B cell (primary cell): ENCODE measurements around the gene ARHGEF17. TPM values are rescaled to one million over a fixed set of nuclear protein-coding genes. Genes with fewer than 3 reads are reported as not detected.

Source experiments
- ATAC-seq: fragments of 200-7000 bp; cut with Tn5 transposase; one replicate; pipeline ENCODE4 v1.10.0; 2021; ENCODE audit warnings: low read depth, mild to moderate bottlenecking, moderate number of reproducible peaks, moderate library complexity
- CTCF ChIA-PET: fragments of 350-600 bp; sonication (Branson Sonifier 250); formaldehyde crosslinking; loops from one replicate; lab custom pipeline; 2021; ENCODE audit warnings: antibody characterized with exemption, inconsistent platforms; lab: Charles Lee
- POLR2A ChIA-PET: fragments of 350-600 bp; sonication (Branson Sonifier 250); formaldehyde crosslinking; loops from one replicate; lab custom pipeline; 2021; ENCODE audit warnings: antibody characterized with exemption; lab: Charles Lee
- DNase-seq: peaks from one replicate; pipeline ENCODE4 v3.0.0; 2013
- H2AFZ ChIP-seq: 2 replicates; pipeline ENCODE4 v1.6.1; 2012; ENCODE audit warnings: mild to moderate bottlenecking, low read depth, low read length; ENCODE audit not compliant: insufficient read depth, poor library complexity, severe bottlenecking
- H3K27ac ChIP-seq, 2 donors: 1 replicate in 1 of 2; 2 replicates in 1 of 2; pipeline ENCODE4 v1.5.1; 2012 to 2013; ENCODE audit warnings: low read length in 2 of 2, mild to moderate bottlenecking in 2 of 2, moderate library complexity in 1 of 2
- H3K27me3 ChIP-seq, 4 experiments: fragments of 200-600 bp in 1 of 4; sonication (generic) in 1 of 4; replicated peaks in 1 of 4; 1 replicate in 2 of 4; 2 replicates in 2 of 4; pipeline versions ENCODE4 v1.6.1 to v1.7.0; 2013 to 2016; ENCODE audit warnings: low read length in 3 of 4, mild to moderate bottlenecking in 2 of 4, mixed read lengths in 1 of 4, moderate library complexity in 1 of 4; ENCODE audit not compliant: insufficient read depth in 4 of 4, control insufficient read depth in 3 of 4; ENCODE audit errors: control extremely low read depth in 1 of 4
- H3K36me3 ChIP-seq, 2 experiments: replicated peaks in 1 of 2; 1 replicate in 1 of 2; 2 replicates in 1 of 2; pipeline versions ENCODE4 v1.6.1 to v1.7.1; 2013; ENCODE audit warnings: low read length in 1 of 2; ENCODE audit not compliant: insufficient read depth in 2 of 2, control insufficient read depth in 1 of 2; ENCODE audit errors: control extremely low read depth in 1 of 2, extremely low read depth in 1 of 2
- H3K4me1 ChIP-seq, 2 donors: fragments of 200-600 bp in 1 of 2; sonication (generic) in 1 of 2; 1 replicate in 1 of 2; 2 replicates in 1 of 2; pipeline versions ENCODE4 v1.5.1 to v1.6.1; 2013 to 2017; ENCODE audit warnings: low read length in 2 of 2; ENCODE audit not compliant: control insufficient read depth in 2 of 2, insufficient read depth in 2 of 2
- H3K4me2 ChIP-seq: replicated peaks from 2 replicates; pipeline ENCODE3; 2012; ENCODE audit warnings: mild to moderate bottlenecking, low read depth, low read length; ENCODE audit not compliant: poor library complexity, severe bottlenecking
- H3K4me3 ChIP-seq, 5 experiments: fragments of 200-600 bp in 1 of 5; sonication (generic) in 1 of 5; 1 replicate in 3 of 5; 2 replicates in 2 of 5; pipeline versions ENCODE4 v1.5.1 to v1.7.0; 2011 to 2016; ENCODE audit warnings: low read length in 4 of 5, mild to moderate bottlenecking in 4 of 5, low read depth in 2 of 5, control low read depth in 1 of 5, moderate library complexity in 1 of 5; ENCODE audit not compliant: insufficient read depth in 1 of 5; ENCODE audit errors: control extremely low read depth in 1 of 5, extremely low read depth in 1 of 5
- H3K79me2 ChIP-seq: fragments of 200-600 bp; sonication (generic); one replicate; pipeline ENCODE4 v1.6.0; 2016; ENCODE audit warnings: low read length; ENCODE audit not compliant: control insufficient read depth, insufficient read depth
- H3K9ac ChIP-seq: fragments of 200-600 bp; sonication (generic); 2 replicates; pipeline ENCODE4 v1.6.1; 2017; ENCODE audit warnings: mild to moderate bottlenecking, low read length, moderate library complexity
- H3K9me3 ChIP-seq, 3 donors: one replicate each; pipeline versions ENCODE4 v1.6.1 to v1.7.1; 2013; ENCODE audit warnings: low read length in 2 of 3; ENCODE audit not compliant: control insufficient read depth in 2 of 3, insufficient read depth in 1 of 3; ENCODE audit errors: control extremely low read depth in 1 of 3
- H4K20me1 ChIP-seq: 2 replicates; pipeline ENCODE4 v1.6.0; 2012; ENCODE audit warnings: mild to moderate bottlenecking, low read length; ENCODE audit not compliant: insufficient read depth, control insufficient read depth, poor library complexity, severe bottlenecking
- H3K27ac Mint-ChIP-seq: one replicate; pipeline ENCODE4 v1.8.0; 2021; ENCODE audit warnings: mixed read lengths
- H3K27me3 Mint-ChIP-seq: one replicate; pipeline ENCODE4 v1.8.0; 2021; ENCODE audit warnings: mixed read lengths
- H3K4me1 Mint-ChIP-seq: one replicate; pipeline ENCODE4 v1.8.0; 2021; ENCODE audit warnings: mixed read lengths
- H3K4me3 Mint-ChIP-seq: one replicate; pipeline ENCODE4 v1.8.0; 2021; ENCODE audit warnings: mixed read lengths
- H3K9me3 Mint-ChIP-seq: one replicate; pipeline ENCODE4 v1.8.0; 2022; ENCODE audit warnings: mixed read lengths; ENCODE audit not compliant: insufficient read depth
- EZH2 ChIP-seq: IDR thresholded peaks from 2 replicates; pipeline ENCODE4 v1.6.1; 2012; ENCODE audit warnings: borderline replicate concordance, low read depth, mild to moderate bottlenecking, moderate library complexity, low read length; ENCODE audit not compliant: insufficient read depth, poor library complexity, severe bottlenecking
- WGBS: methylation state at CpG from one replicate; pipeline ENCODE4 v1.1.5; 2013; ENCODE audit warnings: missing lambda C conversion rate; ENCODE audit not compliant: insufficient coverage; 5-methylcytosine and 5-hydroxymethylcytosine counted together
- intact Hi-C: fragments of 100-400 bp; cut with micrococcal nuclease; formaldehyde crosslinking; loops from one replicate; pipeline ENCODE4 v1.10.0; 2022
- polyA plus RNA-seq: library from polyadenylated mRNA; depleted of rRNA; stranded (reverse); fragments of >200 nt; gene quantifications from 2 replicates; pipeline ENCODE4 v1.2.3, GENCODE V29; 2012
- total RNA-seq, 2 donors: library from RNA; stranded (reverse); fragments of 120-200 nt in 1 of 2; gene quantifications; 1 replicate in 1 of 2; 2 replicates in 1 of 2; pipeline versions ENCODE4 v1.2.3 to v1.2.4, GENCODE V29; 2013 to 2022
- TF ChIP-seq, protein P1 (sequence below): fragments of 200-600 bp; IDR thresholded peaks from one replicate; pipeline ENCODE4 v1.8.0; 2022; ENCODE audit warnings: antibody characterized with exemption, mild to moderate bottlenecking

The ARHGEF17 gene
- total and polyA plus RNA-seq, 2 donors (not counting 1 experiment from before 2014, with no cell fraction given) = 0.05 TPM; not detected in 1

DNA sequence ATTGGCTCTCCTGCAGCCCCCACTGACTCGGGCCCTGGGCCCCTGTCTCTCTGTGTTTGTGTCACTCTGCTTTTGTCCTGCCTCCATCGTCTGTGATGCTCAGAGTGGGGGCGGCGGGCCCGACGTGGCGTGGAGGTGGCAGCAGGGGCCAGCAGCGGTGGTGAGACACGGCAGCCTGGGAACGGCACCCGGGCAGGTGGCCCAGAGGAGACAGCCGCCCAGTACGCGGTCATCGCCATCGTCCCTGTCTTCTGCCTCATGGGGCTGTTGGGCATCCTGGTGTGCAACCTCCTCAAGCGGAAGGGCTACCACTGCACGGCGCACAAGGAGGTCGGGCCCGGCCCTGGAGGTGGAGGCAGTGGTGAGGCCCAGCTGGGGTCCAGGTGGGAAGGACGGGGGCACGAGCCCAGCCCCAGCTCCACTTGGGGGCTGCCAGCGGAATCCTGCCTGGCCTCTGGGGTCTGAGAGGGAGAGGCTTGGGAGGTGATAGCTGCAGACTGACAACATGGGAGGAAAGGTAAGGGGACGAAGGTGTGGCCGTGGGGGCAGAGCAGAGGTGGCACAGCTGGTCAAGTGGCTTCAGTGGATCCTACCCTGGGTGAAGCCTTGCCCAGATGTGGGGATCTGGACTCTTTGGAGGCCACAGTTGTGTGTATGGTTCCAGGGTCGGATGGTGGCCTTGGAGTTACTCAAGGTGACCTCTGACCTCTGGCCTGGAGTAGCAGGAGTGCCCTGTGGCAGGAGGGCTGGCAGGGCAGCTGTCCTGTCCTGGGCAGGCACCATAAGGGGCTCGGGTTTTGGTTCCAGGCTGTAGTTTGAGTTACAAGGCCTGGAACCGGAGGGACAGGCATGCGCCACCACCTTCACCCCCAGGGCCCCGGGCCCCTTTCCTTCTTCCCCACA lies 84.3 kb downstream of the ARHGEF17 start:
- Mint-ChIP-seq H3K4me3 (no peak overlapping the region), H3K27ac (no peak overlapping the region), H3K27me3 (no peaks in the 10 kb centered on the region), H3K4me1 (peaks cover 44% of the 10 kb centered on the region), H3K9me3 (no peaks in the 10 kb centered on the region)
- peaks cover 33 to 49% of the 10 kb centered on the region in 2 donors for H3K4me1 ChIP-seq
- H3K79me2 ChIP-seq = peaks cover 66% of the 10 kb centered on the region
- 94% methylated on average over 27 of the region's 31 CpGs for WGBS
- peaks cover 0 to 78% of the 10 kb centered on the region in 2 experiments for H3K36me3 ChIP-seq
- H4K20me1 ChIP-seq = peaks cover 82% of the 10 kb centered on the region
- peak overlapping the region in 1 of 2 donors; percentile 61 for H3K27ac ChIP-seq
- DNase-seq (peak; percentile 30), ATAC-seq (no peak)
- ChIA-PET POLR2A (interaction anchor here (0.6 to 1.5 kb wide), 4 partner anchors 8 to 206 kb away, joined by 3 to 11 read pairs (median 6); no protein-coding TSS in a partner anchor), CTCF (interaction anchor here (0.7 to 13.9 kb wide), 14 partner anchors 8 to 268 kb away, joined by 3 to 352 read pairs (median 6); partner anchors contain the start of genes ARHGEF17 and RELT)
- intact Hi-C loops = loop anchor here (1.0 kb wide), 4 partner anchors 9 to 85 kb away; partner anchors contain the start of gene RELT
- H3K4me2 ChIP-seq = no peak overlapping the region
- TF ChIP-seq EZH2 = no peak
- TF ChIP-seq, protein P1, sequence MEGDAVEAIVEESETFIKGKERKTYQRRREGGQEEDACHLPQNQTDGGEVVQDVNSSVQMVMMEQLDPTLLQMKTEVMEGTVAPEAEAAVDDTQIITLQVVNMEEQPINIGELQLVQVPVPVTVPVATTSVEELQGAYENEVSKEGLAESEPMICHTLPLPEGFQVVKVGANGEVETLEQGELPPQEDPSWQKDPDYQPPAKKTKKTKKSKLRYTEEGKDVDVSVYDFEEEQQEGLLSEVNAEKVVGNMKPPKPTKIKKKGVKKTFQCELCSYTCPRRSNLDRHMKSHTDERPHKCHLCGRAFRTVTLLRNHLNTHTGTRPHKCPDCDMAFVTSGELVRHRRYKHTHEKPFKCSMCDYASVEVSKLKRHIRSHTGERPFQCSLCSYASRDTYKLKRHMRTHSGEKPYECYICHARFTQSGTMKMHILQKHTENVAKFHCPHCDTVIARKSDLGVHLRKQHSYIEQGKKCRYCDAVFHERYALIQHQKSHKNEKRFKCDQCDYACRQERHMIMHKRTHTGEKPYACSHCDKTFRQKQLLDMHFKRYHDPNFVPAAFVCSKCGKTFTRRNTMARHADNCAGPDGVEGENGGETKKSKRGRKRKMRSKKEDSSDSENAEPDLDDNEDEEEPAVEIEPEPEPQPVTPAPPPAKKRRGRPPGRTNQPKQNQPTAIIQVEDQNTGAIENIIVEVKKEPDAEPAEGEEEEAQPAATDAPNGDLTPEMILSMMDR = no peak
- H3K9me3 ChIP-seq = no peaks in the 10 kb centered on the region
- no peaks in the 10 kb centered on the region for H3K27me3 ChIP-seq
- no peak overlapping the region for H3K9ac ChIP-seq
- H2AFZ ChIP-seq = no peak overlapping the region
- H3K4me3 ChIP-seq = no peak overlapping the region
